AML-193 (cell line): ENCODE data around the gene ADAM30.
A peak's percentile ranks its signal among the peaks of the same experiment; 100 is the strongest.

Experiments used
- DNase-seq, 2 experiments: peaks; one replicate each; lab custom pipeline; 2025; lab: John Stamatoyannopoulos, UW

The ADAM30 gene

DNA sequence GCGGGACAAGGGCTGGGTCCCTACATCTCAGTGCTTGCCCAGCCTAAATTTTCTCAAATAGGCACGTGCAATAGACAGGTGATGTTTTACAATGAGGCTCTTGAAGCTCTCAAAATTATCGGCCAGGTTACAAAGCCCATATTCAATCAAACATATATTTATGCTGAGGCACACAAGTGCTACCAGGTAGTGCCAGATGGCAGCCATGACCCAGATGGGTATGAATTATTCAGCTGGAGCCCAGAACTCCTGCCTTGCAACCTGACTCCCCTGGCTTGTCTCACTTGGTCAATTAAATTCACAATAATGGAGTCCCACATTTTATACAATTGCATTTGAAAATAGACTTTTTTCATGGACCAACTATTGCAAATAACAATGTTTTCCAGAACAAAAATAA lies 12.3 kb upstream of the ADAM30 start:
- no peak for DNase-seq

DNA sequence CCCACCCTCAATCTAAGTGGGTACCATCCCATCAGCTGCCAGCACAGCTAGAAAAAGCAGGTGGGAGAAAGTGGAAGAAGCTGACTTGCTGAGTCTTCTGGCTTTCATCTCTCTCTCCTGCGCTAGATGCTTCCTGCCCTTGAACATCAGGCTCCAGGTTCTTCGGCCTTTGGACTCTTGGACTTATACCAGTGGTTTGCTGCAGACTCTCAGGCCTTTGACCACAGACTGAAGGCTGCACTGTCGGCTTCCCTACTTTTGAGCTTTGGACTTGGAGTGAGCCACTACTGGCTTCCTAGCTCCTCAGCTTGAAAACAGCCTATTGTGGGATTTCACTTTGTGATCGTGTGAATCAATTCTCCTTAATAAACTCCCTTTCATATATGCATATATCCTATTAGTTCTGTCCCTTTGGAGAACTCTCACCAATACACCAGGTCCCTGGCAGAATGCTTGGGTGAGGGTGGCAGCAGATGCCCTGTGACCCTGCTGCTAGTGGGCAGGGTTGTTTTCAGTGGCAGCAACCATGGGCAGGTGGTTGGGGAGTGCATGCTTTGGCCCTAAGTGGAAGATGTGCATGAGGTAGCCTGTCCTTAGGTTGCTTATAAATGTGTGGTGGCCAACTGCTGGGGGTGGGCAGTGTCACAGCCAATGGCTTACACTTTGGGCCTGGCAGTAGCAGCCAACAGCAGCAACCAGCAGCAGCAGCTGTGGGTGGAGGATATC lies 10.8 kb upstream of the ADAM30 start:
- no peak for DNase-seq

DNA sequence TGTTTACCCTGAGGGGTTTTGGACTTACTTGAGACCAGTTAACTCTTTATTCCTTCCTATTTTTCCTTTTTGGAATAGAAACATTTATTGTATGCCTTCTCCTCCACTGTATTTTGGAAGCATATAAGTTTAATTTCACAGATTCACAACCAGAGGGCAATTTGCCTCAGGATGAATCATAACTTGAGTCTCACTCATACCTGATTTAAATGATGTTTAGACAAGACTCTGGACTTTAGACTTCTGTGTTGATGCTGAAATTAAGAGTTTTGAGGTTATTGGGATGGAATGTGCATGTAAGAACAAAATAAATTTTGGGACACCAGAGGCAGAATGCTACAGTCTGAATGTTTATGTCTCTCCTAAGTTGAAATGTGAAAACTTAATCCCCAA lies 7.1 kb upstream of the ADAM30 start:
- DNase-seq = no peak

DNA sequence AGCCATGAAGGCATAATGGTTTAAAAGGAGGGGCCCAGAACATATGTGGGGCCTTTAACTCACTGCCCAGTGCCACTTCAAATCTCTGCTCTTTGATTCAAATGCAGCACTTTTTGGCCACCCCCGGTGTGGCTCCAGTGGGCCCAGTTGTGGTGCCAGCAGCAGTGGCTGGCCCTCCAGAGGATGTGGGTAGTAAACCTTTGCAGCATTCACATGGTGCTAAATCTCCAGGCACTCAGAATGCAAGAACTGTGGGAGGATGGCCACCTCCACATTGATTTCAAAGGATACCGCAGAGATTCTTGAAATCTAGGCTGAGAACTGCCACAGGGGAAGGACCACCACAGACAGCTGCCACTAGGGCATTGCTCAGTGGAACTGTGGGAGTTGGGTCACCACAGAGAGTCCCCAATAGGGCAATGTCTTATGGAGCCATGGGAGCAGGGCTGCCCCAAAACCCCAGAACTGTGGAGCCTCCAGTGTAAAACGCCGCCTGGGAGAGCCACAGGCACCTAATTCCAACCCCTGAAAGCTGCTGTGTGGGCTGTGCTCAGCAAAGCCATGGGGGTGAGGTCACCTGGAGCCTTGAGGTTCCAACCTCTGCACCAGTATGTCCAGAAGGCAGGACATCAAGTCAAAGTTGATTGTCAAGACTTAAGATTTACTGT lies 6.6 kb upstream of the ADAM30 start:
- no peak for DNase-seq

DNA sequence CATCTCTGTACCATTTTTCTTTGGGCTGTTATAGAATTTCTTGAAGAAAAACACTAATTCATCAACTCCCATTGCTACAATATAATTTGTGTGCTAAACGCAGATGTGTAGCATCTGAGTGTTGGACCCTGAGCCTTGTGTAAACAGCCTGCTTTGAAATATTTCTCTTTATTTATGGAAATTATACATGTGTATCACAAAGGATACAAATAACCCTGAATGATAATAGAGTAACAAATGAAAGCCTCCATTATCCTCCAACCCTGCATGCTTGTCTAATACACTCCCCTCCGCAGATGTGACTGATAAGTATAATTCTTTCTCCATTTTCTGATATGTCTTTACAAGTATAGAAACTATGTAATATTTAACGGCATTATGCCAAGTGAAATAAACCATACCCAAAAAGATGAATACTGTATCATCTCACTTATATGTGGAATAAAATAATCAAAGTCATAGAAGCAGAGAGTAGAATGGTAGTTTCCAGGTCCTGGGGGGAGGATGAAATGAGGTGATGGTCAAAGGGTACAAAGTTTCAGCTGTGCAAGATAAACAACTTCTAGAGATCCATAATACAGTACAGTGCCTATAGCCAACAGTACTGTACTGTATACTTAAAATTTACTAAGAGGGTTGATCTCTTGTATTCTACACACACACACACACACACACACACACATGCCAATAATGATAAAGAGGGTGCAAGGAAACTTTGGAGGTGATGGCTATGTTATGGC lies 2.8 kb upstream of the ADAM30 start:
- DNase-seq = no peak

DNA sequence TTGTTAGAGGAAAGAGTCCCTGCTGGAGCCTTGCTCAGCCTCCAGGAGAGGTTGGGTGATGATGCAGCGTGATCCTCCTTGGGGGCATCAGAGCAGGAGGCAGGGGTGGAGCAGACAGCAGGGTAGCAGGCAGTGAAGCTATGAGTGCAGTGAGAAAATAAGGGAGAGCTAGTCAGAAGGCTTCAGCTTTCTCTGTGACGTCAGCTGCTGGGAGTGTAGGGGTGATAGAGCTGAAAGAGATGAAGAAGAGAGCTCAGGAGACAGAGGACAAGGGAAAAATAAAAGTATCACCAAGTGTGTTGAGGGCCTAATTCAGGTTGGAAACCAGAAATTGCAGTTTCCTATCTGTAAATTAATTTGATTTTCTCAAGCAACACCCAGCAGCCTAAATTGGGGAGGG lies 2.2 kb upstream of the ADAM30 start:
- DNase-seq = no peak

DNA sequence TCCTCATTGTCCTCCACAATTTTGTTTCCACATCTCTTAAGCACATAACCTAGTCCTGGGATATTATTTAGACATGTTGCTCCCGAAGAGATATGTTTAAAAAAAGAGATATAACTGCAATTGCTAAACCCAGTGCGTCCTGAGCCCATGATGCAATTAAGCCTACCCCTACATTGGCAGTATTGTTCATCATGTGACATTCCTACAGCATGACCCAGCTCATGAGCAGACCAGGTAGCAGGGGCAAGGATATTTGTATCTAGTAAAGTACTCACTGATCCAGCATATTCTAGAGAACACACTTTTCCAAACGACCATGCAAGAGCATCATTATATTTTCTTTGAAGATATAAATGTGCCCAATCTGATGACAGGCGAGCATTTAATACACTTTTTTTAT lies 1.2 kb downstream of the ADAM30 start:
- DNase-seq = no peak

DNA sequence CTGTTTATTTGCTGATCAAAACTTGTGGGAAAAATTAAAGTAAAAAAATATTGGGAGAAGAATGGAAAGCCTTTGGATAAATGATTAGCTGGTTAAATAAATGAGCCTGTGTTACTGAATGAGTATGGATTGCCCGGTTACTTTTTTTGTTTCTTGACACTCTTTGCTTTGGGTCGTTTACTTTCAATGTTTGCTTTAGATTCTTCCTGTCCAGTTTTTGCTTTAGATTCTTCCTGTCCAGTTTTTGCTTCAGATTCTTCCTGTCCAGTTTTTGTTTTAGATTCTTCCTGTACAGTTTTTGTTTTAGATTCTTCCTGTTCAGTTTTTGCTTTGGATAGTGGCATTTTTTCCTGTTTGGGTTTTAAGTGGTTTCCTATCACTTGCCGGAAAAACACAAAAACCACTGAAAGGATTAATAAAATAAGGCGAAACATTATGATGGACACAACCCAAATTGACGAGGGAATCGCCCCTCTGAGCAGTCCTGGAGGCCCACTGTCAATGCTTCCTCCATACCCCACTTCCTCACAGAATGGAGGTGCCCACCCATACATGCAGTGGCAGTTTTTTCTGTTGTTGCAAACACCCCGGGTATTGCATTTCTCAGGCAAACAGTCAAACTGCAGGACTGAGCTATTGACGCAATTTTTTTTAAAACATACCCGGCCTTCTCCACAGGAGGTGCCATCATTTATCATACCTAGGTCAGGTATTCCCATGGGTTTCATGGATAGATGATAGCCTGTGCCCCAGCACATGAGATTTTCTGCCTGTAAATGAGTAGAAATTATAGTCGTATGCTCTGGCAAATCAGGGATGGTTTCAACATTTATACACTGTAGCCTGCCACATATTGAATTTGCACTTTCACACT lies 2.3 kb downstream of the ADAM30 start:
- DNase-seq = no peak

DNA sequence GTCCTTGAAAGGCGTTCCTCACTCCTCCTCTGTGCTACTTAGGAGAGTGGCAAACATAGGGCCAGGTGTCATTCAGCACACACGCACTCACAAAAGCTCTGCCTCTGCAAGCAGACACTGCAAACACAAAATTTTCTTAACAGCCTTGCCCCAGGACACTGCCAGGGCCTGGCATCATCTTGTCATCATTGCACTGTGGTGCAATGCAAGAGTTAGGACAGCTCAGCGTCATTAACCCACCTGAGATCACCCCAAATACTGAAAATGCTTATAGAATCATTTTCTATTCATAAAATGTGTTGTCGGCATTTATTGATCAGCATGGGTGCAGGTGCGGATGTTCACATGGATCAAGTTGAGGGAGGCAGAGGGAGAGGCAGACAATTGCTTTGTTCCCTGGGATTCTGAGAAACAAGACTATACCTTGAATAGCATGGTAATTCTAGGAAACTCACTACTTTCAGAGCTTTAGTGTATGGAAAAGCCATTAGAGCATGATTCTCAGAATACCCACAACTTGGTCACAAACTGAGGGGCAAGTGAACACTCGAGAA lies 3.0 kb downstream of the ADAM30 start:
- no peak for DNase-seq

DNA sequence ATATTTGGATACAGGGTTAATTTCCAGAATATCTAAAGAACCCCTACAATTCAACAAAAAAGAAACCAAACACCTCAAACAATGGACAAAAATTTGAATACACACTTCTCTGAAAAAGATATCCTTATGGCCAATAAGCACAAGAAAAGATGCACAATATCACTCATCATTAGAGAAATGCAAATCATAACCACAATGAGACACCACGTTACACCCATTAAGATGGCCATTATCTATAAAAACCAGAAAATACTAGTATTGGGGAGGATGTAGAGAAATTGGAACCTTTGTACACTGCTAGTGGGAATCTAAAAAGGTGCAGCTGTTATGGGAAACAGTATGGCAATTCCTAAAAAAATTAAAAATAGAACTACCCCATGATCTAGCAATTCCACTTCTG lies 4.9 kb downstream of the ADAM30 start:
- no peak for DNase-seq

DNA sequence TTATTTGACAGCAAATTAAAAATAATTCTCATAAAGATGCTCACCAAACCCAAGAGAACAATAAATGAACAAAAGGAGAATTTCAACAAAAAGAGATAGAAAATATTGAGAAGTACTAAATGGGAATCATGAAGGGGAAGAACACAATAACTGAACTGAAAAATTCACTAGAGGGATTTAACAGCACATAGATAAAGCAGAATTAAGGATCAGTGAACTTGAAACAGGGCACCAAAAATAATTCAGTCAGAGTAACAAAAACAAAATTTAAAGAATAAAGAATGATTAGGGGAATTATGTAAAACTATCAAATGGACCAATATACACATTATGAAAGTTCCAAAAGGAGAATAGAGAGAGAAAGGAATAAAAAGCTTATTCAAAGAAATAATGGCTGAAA lies 7.8 kb downstream of the ADAM30 start:
- no peak for DNase-seq

DNA sequence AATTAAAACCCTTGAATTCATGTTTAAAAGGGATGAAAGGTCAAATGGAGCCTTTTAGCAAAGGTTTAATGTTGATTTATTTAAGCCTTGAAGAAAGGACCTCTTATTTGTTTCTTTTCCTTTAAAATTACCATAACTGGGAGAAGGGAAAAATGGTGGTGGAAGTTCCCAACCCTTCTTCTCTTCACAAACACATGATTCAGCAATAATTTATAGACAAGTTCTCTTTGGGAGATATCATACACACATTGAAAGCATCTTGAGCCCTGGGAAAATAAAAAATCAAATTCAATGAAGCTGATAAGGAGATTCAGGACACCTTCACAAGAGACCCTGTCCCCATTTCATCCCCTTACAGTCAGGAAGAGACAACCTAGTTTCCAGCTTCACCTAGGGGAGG lies 8.9 kb downstream of the ADAM30 start:
- DNase-seq = no peak

DNA sequence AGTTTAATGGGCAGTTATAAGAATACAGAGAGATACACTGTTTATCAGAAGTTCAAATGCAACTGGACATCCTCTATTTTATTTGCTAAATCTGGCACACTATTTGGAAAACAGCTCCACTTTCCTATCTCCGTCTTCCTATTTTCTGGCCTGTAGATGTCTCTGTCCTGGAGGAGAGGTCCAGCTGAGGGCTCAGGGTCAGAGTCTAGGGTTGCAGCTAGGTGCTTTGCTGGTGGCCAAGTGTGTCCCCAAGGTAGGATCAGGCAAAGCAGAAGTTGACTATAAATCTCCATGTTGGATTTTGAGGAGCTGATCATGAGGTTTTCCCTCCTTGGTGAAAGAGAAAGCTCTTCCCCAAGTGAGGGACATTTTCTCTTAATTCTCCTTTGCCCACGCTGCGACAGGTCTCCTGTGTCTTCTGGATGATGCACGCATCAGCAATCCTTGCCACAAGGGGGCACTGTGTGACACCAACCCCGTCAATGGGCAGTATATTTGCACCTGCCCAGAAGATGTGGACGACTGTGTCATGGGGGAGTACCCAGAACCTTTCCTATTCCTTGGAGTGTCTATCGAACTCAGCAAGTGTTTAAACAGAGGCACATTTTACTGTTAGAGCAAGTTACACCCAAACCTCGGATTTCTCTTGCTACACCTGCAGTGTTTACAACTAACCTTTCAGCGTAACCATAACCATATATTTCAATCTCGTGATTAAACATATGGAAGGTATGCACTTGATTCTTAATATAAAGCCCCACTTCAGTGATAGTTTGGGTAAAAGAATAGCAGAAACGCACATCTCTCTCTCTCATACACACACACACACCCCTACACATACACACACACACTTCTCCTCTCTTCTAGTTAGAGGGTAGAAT lies 10.2 kb downstream of the ADAM30 start:
- DNase-seq = peak in 1 of 2 experiments; percentile 31

DNA sequence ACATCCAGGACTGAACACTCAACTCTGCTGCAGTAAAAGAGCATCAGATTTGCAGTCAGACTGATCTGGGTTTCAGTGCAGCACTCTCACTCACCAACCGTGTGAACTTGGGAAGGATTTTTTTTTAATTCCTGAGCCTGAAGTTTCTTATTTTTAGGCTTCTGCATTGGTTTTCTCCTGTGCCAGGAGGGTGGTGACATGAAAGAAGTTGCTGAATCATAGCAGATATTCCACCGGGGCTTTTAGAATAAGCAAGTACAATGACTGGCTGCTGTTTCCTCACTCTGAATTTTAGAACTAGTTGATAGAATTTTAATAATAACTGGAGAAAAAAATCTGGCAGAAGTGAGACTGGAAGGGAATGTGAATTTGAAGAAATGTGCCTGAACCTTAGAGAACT lies 11.6 kb downstream of the ADAM30 start:
- DNase-seq = no peak

DNA sequence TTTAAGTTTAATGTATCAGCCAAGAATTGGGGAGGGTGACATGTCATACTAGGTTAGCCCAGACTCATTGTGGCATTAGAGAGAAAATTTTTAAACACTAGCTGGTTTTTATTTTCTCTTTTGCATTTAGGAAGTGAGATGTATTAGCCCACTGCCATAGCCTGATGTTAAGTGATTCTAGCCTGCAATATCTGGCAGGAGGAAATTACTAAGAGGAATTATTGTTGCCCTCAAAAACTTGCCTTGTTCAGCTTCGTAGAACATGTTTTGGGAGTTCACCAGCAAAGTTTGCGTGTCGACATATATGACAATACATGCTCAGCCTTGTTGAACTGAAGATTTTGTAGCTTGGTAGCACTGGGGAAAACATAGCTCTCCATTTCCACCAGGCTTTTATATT lies 12.5 kb downstream of the ADAM30 start:
- DNase-seq = no peak

DNA sequence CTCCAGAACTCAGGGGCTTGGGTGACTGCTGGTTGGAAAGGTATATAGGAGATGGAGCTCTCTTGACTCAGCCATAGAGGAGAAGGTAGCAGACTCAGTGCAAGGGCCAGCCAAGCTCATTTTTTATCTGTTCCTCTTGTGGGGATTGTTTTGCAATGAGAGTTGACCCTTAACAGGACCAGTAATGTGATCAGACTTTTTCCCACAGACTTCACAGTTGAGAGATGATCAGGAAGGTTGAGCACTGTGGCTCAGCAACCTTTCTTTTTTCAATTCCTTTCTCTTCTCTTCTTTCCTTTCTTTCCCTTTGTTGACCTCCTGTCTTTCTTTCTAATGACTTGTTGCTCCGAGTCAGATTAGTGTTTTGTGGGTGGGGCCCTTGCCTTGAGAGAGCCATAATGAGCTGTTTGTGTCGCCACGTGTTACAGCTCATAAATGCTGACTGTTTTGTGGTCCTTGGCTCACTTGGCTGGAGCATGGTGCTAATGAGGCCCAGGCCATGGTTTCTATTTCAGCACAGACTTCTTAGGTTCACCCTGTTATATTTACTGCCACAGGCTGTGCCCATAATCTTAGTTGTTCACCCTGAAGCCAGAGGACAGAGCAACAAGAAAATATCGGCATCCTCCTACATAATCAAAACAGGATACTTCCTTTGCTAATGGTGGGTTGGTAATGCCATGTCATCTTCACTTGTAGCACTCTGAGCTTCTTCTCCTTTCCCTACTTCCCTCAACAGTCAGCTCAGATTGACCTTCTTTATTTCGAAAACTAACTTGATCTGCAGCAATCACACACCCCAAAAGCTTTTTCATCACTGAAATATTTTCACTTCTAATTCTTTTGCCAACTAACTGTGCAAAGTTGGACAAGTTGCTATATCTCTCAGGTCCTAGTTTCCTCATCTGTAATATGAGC lies 13.9 kb downstream of the ADAM30 start:
- DNase-seq = peak; percentile 31 to 32

DNA sequence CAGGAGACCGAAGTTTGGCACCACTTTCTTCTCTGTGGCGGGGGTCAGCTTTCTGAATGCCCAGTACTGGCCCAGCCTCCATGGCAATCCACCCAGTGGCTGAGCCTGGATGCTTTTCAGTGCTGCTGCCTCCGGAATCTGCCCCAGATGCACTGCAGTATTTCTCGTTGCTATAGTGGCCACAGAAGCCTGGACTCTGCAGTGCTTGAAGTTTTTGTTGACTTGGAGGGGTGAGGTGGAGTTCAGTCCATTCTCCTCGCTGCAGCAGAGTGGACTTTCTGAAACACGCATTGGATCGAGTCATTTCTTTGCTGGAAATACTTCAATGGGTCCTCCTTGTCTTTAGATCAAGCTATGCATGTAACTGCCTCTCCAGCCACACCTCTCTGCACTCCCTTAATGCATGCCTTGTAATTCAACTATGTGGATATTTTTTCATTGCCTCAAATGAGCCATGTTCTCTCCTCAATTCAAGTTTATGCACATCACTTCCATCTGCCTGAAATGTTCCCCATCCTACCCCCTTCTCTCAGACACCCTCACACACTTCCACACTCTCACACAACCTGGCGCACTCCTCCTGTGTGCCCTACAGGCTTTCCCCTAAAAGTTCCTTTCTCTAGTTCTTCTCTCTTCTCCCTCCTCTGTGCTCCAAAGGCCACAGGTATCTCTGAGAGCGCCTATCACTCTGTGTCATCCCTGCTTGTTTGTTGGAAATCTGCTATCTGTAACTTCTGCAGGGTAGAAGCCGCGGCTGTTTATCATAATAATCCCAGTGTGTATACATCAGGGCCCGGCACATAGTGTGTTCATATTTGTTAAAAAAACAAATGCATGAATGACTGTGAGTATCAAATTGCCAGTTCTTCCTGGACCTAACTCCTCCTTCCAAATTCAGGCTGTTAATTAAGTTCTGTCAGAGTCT lies 16.5 kb downstream of the ADAM30 start:
- DNase-seq = no peak

DNA sequence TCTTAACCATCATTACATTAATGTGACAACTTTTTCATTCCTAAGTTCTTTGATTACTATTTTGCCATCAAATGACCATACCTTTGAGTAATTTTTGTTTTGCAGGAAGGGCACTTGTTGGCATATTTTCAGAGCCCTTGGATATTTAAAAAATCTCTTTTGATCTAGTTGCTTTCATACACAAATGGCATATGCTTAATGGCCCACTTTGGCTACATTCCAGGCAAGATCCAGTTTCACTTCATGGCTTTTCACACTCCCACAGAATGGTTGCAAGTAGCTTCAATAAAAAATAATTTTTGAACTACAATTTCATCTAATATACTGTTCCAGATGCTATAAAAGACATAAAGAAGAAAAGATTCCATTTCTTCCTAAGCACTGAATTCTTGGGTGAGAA lies 18.1 kb downstream of the ADAM30 start:
- no peak for DNase-seq

DNA sequence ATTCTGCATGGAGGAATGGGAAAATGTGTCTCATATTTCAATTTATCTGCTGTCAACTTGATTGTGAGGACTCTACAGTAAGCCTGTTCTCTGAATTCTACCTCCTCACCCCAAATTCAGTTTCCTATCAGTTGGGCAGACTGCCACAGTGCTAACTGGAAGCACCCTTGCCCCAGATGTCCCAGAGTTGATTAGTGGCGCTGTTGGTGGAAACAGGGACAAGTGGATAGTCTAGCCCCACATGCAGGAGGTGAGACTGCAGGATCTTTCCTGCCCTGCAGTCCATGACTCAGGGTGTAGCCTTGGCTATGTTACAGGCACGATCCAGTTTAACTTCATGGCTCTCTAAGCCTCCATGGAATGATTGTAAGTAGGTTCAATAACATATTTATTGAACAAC lies 22.1 kb downstream of the ADAM30 start:
- no peak for DNase-seq
